Stimulated activated naive CD4-positive, alpha-beta T cell treated with Interleukin-2 at 50 U/mL for 16 hours (primary cell): ENCODE measurements around the gene GK2.

Experiments
- DNase-seq: peaks from one replicate; lab custom pipeline; 2025; lab: John Stamatoyannopoulos, UW

The GK2 gene

DNA sequence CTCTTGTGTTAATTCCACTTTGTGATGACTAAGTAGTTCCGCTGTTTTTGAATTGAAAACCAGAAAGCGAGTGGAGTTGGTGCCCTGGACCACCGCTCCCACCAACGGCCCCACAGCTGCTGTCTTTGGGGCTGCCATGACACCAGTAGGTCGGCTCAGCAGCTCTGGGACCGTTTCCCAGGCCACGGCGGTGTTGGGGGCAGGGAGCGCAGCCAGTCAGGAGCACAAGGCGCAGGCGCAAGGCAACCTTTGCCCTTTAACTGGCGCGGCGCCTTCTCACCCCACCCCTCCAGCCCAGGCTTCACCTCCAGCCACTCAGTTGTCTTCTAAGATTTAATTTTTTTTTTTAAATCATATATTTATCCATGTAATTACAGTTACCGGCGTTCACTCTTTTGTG is at the start of gene GK2:
Gene GK2, minus strand, starts transcription at position 166 of the 400 bp plus-strand sequence. Its CDS starts 28 bp downstream, at position 138.
- no peak for DNase-seq

DNA sequence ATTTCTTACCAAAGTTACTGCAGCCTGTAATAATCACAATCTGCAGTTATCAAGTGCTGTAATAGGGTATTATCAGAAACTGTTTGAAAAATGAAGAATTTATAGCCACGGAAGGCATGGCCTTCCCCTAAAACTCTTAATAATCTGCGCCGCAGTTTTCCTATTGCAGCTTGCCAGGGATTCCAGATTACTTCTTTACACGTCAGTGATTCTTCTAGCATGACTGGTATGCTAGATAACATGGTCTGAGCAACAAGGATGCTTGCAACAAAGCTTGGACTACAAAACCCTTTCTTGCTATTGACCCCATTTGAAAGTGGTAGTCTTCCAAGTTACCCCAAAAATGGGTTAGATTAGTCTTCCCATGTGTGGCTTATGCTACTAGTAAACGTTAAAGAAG is 47.2 kb upstream of the GK2 start:
- no peak for DNase-seq

DNA sequence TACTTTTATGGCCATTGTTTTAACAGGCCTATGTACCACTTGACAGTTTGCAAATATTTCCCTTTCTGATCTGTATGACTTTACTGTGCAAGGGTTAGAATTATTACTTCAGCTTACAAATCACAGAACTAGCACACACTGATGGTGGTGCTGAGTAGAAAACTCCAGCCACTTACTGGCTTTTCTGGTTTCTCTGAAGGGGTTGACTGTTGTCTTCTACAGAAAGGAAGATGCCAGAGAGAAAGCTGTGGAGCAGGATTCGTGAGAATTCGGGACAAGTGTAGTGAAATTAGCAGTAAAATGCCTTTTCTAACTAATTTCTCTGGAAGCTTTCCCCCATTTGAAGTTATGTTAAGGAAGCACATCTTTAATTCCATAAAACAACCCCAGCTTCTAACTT is 46.6 kb upstream of the GK2 start:
- DNase-seq: no peak

DNA sequence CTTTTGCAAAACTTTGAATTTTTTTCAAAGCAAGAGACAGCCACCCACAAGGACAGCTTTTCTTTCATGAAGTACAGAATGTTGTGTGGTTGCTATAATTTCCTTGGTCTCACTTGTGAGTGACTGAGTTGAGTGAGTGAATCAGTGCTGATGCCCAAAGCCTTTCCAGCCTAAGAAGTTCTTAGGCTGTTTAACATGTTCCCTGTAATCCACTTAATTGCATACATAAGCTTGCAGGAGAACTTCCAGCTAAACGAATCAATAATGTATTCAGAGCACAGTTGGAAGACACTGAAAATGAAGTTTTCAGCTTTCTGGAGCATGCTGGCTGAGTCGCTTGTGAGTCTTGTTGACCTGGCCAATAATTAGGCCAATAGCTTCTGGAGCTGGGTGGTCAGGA is 42.0 kb upstream of the GK2 start:
- DNase-seq: no peak

DNA sequence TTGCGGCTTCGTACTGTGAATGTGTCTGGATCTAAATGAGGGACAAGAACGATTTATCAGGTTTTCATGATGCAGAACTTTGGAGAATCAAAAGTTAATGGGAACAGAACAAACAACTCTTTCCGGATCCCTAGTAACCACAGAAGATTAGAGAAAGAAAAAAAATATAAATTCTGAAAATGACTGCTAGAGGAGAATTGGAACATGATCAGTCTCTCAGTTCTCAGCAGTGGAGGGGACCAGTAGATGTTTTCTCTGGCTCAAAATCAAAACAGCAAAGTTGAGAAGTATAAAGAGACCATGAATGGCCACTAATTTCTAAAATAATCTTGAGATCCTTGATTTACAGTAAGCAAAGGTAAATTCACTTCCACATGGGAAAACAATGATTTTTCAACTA is 38.1 kb upstream of the GK2 start:
- DNase-seq: no peak

DNA sequence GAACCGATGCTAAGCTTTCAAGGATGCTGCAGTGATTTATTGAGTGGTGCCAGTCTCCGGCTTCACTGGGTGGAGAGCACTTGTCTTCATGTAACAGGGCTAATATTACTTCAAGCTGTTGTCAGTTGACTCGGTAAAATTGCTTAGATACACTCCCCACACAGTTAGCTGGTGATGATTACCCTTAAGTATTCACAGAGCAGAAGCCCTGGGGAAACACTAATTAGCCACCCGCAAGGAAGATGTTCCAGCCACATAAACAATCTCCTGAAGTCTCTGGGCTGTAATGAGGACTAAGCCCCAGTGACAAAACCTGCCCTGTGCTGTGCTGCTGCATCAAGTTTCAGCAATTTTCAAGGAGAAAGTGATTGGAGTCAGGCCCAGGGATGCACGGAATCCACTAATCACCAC is 37.3 kb upstream of the GK2 start:
- no peak for DNase-seq

DNA sequence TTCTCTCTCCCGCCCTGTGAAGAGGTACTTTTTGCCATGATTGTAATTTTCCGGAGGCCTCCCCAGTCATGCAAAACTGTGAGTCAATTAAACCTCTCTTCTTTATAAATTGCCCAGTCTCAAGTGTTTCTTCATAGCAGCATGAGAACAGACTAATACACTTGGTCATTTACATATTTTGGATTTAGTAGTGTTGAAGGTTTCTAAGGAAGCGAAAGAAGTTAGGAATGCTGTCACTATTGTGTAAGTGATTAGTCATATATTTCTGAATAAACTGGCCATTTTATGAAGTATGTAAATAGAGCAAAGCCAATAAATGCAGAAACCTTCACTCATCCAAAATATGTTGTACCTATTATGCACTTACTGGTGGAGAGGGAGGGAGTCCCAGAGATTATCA is 34.4 kb upstream of the GK2 start:
- no peak for DNase-seq

DNA sequence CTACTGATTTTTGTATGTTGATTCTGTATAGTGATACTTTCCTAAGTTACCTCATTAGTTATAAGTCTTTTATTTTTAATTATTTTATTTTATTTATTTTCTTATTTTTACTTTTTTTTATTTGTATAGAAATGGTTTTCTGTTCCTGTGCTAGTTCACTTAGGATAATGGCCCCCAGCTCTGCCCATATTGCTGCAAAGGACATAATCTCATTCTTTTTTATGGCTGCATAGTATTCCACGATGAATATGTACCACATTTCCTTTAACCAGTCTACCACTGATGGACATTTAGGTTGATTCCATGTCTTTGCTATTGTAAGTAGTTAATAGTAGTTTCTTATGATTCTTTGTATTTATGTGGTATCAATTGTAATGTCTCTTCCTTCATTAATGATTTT is 31.5 kb upstream of the GK2 start:
- DNase-seq: no peak

DNA sequence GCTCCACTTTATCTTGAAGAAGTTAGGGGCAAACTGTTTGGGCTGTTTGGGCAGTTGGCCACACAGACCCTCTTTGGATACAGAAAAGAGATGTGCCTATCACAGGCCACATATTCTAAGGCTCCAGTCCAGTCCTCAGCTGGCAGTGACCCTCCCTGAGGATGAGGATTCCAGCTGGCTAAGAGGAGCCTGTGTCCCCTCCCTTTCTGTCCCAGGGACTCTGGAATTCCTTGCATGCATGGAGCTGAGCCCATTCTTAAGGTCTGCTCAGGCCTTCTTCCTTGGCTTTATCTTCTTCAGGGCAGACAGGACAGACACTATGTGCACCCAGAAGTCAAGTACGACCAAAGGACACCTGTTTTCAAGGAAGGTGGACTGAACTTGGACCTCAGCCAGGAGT is 23.8 kb upstream of the GK2 start:
- no peak for DNase-seq

DNA sequence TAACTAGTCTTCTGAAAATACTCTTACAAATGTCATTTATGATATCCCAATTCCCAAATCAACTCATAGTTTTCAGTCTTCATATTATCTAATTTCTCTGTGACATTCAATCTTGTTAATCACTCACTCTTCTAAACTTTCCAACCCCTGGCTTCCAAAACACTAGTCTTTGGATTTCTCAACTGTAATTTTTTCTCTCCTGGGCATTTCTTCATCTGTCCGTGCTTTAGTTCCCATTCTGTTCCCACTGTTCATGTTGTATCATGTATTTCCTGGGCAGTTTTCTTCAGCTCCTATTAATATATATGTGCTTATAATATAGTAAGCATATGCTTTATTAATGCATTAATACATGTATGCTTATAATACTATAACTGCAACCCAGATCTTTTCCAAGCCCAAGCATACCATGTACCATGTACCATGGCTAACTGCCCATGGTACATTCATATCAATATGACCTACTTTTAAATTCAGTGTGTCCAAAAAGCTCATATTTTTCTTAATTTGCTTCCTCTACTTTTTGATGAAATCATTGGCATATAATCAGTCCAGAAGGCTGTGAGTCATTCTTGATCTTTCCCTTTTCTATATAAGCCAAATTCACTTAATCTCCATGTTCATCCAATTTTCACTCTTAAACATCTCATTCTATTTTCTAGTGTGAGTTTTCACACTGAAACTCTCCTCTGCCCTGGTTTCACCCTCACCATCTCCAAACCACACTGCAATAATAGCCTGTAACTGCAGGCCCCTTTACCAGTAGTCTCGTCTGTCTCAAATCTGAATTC is 21.3 kb upstream of the GK2 start:
- DNase-seq: no peak

DNA sequence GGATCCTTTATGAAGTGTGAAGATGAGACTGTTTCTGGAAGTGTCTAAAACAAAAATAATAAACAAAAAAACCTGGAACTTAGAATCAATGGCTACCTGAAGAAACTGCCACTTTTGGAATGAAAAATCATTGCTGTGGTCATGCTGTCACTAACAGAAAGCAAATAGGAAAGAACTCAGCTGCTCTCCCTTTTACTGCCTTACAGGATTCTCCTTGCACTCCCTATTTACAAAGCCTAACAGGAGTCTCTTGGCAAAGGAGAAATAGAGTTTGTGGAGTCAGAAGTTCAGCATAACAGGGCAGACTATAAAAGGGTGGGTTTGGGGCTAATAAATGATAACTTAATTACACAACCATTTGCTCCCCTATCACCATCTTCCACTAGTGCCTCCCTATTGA is 19.0 kb upstream of the GK2 start:
- no peak for DNase-seq

DNA sequence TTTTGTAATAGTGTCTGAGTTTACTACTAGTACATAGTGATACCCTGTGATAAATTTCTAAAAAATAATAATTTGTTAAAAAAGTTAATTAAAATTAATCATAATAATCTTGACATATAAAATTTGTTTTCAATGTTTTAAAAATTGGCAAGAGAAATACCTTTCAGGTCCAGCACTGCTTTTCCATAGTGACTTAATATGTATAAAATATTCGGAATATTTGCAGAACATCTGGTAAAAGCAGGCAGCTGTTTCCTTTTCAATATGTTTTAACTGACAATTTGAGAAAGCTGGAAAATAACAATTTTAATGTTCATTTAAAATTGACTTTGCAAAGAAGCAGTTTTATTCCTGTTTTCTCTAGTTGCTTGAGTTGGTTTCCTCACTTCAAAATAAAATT is 17.6 kb upstream of the GK2 start:
- DNase-seq: no peak

DNA sequence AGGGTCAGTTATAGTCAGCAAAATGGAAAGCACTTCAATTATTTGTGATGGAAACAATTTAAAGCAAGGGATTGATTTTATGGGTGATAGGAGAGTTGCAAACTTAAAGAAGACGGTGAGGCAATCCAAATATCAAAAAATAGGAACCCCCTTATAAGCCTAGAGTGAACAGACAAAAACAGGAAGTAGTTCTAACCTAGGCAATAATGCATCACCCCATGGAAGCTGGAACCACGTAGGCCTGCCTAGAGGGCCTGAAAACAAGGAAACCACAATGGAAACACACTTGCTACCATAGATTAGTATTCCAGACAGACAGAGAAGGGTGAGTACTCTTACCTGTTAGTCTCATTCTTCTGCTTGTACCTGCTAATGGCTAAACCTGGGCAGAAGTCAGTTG is 13.5 kb upstream of the GK2 start:
- no peak for DNase-seq

DNA sequence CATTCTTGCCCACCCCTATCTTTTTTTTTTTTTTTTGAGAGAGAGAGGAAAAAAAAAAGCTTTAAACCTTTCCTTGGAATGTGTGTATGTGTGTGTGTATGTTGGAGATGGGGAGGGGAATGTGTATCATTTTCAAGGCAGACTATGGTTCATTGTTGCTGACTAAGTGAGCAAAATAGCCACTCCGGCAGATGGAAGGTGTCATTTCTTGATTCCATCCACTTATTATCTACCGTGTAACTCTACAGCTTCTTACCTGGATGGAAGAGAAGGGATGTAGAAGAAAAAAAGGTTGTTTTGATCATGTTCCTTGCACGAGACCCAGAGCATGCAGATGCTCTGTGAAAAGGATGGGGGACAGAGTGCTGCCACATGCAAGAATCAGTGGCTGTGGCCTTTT is 5.9 kb upstream of the GK2 start:
- DNase-seq: no peak

DNA sequence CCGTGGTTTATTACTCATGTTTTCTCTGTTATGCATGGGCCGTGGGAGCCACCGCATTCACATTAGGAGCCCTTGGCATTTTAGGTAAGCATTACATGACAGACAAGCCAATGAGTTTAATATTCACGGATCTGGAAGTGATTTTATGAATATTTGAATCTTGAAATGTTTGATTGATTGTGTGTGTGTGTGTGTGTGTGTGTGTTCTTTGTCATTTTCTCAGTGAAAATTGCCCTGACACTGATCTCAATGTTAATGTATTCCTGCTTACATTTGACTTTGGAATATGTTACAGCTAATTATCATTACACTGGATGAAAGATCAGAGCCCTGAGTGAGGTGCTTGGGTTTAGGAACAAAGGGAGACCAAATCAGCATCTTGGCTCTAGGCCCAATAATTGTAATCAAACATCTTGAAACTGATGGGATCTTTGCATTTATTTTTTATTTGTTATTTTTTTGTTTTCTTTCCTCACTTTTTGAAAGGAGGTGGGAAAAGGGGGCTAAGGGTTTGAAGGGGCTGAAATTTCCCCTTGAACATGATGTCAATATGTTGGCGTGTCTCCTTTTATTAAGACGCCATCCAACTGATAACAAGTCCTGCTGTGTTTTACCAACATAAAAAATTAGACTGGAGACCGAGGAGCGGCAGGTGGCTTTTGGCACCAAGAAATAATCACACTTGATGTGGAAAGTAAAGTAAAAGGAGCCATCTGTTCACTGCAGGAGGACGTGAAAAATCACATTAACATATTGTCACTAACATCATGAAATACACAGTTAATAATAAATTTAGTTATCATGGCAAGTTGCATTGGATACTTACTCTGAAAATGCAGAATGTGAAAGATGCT is 5.2 kb upstream of the GK2 start:
- DNase-seq: no peak

DNA sequence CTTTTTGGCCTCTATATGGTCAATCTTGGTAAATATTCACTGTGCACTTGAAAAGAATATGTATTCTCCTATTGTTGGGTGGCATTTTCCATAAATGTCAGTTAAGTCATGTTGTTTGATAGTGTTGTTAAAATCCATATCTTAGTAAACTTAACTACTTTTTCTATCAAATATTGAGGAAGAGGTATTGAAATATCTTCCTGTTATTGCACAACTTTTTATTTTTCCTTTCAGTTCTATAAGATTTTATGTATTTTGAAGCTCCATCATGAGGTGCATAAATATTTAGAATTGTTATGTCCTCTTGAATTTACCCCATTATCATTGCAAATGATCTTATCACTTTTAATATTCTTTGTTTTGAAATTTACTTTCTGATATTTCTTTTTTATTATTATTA is 3.4 kb downstream of the GK2 start:
- no peak for DNase-seq

DNA sequence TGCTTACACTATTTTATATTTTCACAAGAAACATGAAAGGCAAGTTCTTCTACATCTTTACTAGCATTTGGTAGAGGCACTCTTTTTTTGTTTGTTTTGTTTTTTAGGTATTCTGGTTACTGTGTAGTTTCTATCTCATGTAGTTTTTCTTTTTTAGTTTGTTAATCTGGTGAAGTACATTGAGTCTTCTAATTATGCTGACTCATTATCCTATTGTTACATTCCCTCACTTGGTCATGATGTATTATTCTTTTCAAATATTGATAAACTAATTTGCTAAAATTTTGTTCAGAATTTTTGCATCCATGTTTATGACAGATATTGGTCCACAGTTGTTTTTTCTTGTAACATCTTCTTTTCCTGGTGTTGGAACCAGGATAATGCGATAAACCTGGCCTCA is 4.7 kb downstream of the GK2 start:
- no peak for DNase-seq

DNA sequence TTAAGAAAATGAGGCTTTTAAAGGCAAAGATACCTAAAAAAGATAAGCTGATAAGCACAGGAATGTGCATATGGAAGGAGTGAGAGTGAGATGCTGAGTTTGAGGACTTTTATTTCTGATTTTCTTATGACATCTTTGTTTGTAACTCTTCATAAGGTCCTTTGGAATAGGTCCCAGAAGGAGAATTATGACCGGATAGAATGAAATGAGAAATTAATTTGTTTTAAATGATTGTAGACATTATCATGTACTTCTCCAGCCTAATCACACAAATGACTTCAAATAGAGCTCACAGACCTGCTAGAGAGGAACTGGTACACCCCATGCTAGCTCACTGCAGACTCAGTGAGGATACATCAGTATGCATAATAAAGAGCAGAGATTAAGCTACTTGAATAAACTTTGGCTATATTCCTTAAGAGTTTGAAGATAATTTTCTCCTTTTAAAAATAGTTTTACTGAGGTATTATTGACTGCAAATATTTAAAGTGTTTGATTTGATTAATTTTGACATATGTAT is 5.6 kb downstream of the GK2 start:
- DNase-seq: no peak

DNA sequence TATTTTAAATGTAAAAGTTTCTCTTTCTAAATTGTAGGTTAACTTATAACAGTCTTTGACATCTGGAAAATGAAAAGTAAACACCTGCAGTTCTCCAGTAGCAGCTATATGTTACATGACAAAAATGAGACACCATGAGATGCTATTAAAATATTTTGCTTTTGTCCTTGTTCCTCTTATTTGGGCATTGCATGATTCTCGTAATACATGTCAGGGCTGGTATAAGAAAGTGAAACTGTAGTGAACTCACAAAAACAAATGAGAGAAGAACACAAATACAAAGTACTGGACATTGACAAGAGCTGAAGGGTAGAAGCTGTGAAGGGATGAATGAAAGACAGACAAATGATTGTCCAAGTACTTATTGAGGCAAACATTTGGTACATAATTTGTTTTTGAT is 9.0 kb downstream of the GK2 start:
- no peak for DNase-seq

DNA sequence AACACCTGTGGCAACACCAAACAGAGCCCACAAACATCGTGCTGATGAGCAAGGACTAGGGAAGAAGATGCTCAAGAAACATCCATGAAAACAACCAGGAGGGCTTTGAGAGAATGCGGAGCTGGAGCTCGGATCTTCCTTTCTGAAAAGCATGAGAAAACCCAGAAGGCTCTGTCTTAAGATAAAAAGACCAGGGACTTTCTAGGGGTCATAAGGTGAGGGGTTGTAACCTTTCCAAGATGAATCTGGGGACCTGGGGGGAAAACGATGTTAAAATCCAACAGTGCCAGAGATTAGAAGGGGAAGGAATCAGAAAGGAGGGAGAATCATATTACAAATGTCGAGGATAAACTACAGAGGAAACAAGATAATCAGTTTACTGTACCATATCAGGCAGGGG is 10.1 kb downstream of the GK2 start:
- DNase-seq: no peak

DNA sequence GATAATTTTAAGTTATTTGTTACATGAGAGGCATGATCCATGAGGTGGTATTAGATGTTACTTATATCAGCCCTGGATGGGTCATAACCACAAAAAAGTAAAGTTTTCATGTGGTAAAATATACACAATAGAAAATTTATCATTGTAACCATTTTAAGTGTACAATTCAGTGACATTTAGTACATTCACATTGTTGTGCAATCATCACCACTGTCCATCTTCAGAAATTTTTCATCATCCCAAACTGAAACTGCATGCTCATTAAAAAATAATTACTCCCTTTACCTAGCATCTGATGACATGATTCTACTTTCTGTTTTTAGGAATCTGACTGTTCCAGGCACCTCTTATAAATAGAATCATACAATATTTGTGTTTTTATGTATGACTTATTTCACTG is 11.2 kb downstream of the GK2 start:
- no peak for DNase-seq

DNA sequence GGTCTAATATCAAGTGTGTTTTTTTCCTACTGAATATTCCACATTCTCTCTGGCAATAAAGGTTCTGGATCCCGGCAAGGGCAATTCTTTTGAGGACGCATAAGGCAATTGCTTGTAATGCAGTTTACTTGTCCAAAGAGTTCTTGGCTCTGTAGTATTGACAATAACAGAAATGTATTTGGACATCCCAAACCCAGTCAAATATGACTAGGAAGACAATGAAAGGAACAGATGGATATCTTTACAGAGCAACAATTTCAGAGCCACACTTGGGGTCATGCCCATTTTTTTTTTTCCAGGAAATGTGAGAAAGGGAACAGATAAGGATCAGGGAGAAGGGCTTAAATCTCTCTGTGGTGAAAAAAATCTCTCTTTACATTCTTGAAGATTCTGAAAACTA is 12.2 kb downstream of the GK2 start:
- no peak for DNase-seq

DNA sequence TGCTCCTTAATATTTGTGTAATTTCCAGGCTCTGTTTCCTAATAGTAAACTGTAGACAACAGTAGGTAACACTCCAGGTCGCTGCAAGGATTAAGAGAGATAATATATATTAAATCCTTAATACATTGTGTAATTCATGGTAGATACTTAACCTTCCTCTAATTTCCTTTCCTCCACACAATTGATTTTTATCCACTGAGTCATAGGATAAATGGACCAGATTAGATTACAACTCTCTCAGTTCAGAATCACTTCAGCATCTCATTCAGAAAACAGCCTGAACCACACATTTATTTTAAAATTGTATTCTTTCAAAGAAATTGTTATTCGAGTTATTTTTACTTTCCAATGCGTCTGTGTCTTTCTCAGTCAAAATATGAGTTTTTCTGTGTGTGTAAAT is 17.1 kb downstream of the GK2 start:
- no peak for DNase-seq
